Measurements from ENCODE around the gene RHAG.

RHAG gene

DNA sequence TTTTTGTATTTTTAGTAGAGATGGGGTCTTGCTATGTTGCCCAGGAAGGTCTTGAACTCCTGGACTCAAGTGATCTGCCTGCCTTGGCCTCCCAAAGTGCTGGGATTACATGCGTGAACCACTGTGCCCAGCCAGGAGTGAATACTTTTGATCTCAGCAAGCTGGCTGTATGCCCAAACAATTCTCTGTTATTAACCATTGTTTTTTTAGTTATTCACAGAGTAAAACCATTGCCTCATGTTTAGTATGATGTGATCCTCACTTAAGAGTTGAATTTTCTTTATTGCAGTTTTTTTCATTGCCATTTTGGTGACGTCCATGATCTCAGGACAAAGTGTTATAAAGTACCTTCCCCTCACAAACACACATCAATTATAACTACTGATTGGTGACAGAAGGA is 71.4 kb downstream of the RHAG start:
- DNase-seq (ENCODE audit: low read depth in 3 of 3), result no peak

DNA sequence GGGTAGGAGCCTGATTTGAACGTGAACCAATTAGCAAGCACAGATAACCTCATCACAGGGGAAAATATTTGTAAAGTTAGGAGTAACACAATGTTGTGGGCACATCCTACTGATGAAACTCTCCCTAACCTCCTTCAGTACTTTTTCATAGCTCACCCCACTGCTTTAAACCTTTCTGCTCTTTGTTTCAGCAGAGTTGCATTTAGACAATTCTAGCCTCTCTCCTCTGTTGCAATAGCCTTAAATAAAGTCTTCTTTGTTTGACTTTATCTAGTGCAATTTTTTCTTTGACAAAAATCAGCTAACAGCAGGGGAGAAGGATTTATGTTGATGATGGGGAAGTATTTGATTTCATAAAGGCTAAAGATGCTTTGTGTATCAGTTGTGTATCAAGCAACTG is 72.1 kb downstream of the RHAG start:
- no peak for DNase-seq (ENCODE audit: low read depth in 3 of 3)

DNA sequence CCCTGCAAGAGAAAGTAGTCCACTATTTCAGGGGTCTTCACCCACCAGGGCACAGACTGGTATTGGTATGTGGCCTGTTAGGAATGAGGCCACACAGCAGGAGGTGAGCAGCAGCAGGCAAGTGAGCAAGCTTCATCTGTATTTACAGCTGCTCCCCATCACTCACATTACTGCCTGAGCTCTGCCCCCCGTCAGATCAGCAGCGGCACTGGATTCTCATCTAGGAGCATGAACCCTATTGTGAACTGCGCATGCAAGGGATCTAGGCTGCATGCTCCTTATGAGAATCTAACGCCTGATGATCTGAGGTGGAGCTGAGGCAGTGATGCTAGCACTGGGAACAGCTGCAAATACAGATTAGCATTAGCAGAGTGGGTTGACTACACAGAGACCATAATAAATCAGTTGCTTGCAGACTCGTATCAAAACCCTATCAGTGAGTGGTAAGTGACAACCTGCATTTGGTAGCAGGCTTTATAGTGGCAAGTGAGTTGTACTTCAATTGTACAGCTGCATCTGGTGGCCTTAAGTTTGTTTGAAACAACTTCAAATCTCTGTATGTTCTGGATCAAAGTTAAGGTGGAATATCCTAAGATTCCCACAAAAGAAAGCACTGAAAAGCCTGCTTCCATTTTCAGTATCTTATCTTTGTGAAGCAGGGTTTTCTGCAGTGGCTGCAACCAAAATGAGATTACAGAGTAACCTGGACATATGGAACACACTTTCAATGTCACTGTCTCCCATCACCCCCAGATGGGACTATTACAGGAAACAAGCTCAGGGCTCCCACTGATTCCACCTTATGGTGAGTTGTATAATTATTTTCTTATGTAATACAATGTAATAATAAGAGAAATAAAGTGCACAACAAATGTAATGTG is 73.4 kb downstream of the RHAG start:
- no peak for DNase-seq (ENCODE audit: low read depth in 3 of 3)

DNA sequence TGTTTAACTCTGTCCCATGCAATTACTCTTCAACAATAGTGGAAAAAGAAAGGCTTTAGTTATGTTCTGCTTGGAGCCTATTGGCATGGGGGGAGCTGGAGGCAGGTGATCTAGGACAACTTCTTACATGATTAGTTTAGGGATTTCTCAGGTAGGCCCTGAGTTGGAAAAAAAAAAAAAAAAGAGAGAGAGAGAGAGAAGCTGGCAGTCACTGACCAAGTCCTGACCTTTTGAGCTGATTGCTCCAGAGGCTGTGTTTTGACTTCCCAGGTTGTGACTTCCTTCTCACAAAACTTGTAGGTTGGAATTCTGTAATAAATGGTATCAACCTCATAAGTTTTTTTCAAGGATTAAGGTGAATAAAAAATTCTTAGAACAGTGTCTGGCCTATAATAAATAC is 78.4 kb downstream of the RHAG start:
- DNase-seq (ENCODE audit: low read depth in 3 of 3), result no peak

DNA sequence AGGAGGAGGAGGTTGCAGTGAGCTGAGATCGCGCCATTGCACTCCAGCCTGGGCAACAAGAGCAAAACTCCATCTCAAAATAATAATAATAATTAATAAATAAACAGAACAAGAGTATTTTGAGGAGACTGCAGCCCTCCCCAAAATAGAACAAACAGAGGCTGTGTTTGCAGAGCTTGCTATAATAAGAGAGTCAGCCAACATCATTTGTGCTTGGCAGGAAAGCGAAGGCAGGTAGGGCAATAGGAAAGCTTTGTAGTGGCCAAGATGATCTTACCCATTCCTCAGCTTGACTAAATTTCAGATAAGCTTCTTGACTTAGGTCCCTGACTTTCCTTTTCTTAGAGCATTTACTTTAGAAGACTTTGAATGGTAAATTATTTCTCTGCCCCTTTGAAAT is 79.5 kb downstream of the RHAG start:
- DNase-seq (ENCODE audit: low read depth in 3 of 3), result no peak

DNA sequence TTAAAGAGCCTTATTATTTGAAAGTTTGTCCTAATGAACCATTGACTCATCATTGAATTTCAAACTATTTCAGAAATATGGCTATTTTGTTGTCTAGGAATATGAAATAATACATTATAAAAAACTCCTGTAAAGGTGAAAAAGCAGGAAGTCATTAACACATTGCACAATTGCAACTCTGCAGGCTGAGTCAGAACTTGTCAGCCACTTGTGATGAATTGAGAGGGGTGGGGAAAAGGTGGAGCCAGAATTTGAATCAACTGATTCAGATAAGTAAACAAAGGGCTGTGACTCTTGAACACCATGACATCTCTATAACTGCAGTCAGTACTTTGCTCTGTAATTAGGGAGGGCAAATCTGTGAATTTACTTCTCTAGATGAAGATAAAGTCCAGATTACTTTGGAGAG is 80.2 kb downstream of the RHAG start:
- no peak for DNase-seq (ENCODE audit: low read depth in 3 of 3)

DNA sequence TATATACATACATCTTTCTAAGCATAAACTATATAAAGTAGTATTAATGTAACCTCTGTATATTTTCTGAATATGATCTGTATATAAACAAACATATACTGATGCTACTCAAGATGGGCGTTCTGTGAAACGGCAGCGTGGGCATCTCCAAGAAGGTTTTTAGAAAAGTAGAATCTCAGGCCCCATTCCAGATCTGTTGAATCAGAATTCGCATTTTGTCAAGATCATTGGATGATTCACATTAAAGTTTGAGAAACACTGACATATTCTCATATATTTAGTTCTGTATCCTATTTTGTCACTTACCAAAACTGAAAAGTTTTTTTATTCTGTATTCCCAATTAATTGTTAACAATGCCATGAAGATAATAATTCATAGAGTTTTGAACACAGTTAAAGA is 80.7 kb downstream of the RHAG start:
- DNase-seq (ENCODE audit: low read depth in 3 of 3), result no peak
